GM12875 (cell line): ENCODE measurements around the gene VWA8.
"Not testable (repeated sequence)": the region's sequence is repeated elsewhere in the genome, so short reads cannot be mapped to it uniquely, and the experiment has no call there.

Experiments
- H3K4me3 ChIP-seq: one replicate; pipeline ENCODE4 v1.5.1; 2011; ENCODE audit warnings: low read depth, low read length, control low read depth
- CTCF ChIP-seq: IDR thresholded peaks from 2 replicates; pipeline ENCODE4 v1.5.1; 2011; ENCODE audit warnings: low read depth, mild to moderate bottlenecking, control low read depth, inconsistent platforms, low read length, moderate library complexity, borderline replicate concordance; ENCODE audit not compliant: insufficient read depth

The VWA8 gene

GRCh38 chr13:41917641-41918040, 43.3 kb downstream of the VWA8 start:
- no peak overlapping the region for H3K4me3 ChIP-seq
- no peak for TF ChIP-seq CTCF

- H3K4me3 ChIP-seq, result no peak overlapping the region
- no peak for TF ChIP-seq CTCF
Observed at GRCh38 chr13:41916173-41916954, 44.5 kb downstream of the VWA8 start.

- no peak for TF ChIP-seq CTCF
- no peak overlapping the region for H3K4me3 ChIP-seq
Observed at GRCh38 chr13:41915081-41915480, 45.8 kb downstream of the VWA8 start.

- TF ChIP-seq CTCF, result no peak
- no peak overlapping the region for H3K4me3 ChIP-seq
Observed at GRCh38 chr13:41914552-41914951, 46.4 kb downstream of the VWA8 start.

- no peak overlapping the region for H3K4me3 ChIP-seq
- TF ChIP-seq CTCF, result no peak
Observed at GRCh38 chr13:41909506-41909905, 51.4 kb downstream of the VWA8 start.

GRCh38 chr13:41905600-41906254, 55.2 kb downstream of the VWA8 start:
- no peak overlapping the region for H3K4me3 ChIP-seq
- TF ChIP-seq CTCF, result peak; percentile 52; the same call in 1 of the 2 replicates

GRCh38 chr13:41900918-41901317, 60.0 kb downstream of the VWA8 start:
- no peak for TF ChIP-seq CTCF

GRCh38 chr13:41898411-41898810, 62.5 kb downstream of the VWA8 start:
- not testable (repeated sequence) for H3K4me3 ChIP-seq

More at GRCh38 chr13:41900918-41901317, 60.0 kb downstream of the VWA8 start:
- H3K4me3 ChIP-seq, result no peak overlapping the region
